ENCODE measurements around the gene EI24.

EI24 gene

GRCh38 chr11:125627236-125627910, 58.1 kb downstream of the EI24 start:
- Histone ChIP-seq H3K27me3 (ENCODE audit: low read depth, low read length) (no peaks in the 10 kb centered on the region), H3K4me3 (ENCODE audit: low read length) (peak overlapping the region; percentile 93), H4K20me1 (ENCODE audit: insufficient read depth, low read length) (0 out of 2 replicates have a peak, but pooled peaks cover 6% of the 10 kb centered on the region), H3K27ac (ENCODE audit: low read length) (no peak overlapping the region), H3K79me2 (ENCODE audit: low read length) (peaks cover 60% of the 10 kb centered on the region), H2AFZ (ENCODE audit: low read depth, low read length) (no peak overlapping the region), H3K4me1 (ENCODE audit: low read length) (peaks cover 14% of the 10 kb centered on the region), H3K4me2 (ENCODE audit: low read length) (peak overlapping the region; percentile 87), H3K36me3 (replicated peaks; ENCODE audit: low read depth, low read length) (peaks cover 35% of the 10 kb centered on the region), H3K9ac (ENCODE audit: low read length) (peak overlapping the region; percentile 93), H3K9me3 (ENCODE audit: insufficient read depth, low read length) (no peaks in the 10 kb centered on the region)
- TF ChIP-seq CTCF (IDR thresholded peaks at IDR 0.05; ENCODE audit: low read depth, low read length) (no peak), EZH2phosphoT487 (IDR thresholded peaks at IDR 0.05; ENCODE audit: low read depth) (no peak)
